HG02870 (cell line): ENCODE results near the gene PPP1R3G.
"Not testable (repeated sequence)": the region's sequence is repeated elsewhere in the genome, so short reads cannot be mapped to it uniquely, and the experiment has no call there.

ENCODE experiments used
- ATAC-seq: cut with Tn5 transposase; IDR thresholded peaks from one replicate; pipeline ENCODE4 v1.9.1; 2021; ENCODE audit warnings: mild to moderate bottlenecking, moderate library complexity; ENCODE audit not compliant: unreplicated experiment

Gene PPP1R3G

DNA sequence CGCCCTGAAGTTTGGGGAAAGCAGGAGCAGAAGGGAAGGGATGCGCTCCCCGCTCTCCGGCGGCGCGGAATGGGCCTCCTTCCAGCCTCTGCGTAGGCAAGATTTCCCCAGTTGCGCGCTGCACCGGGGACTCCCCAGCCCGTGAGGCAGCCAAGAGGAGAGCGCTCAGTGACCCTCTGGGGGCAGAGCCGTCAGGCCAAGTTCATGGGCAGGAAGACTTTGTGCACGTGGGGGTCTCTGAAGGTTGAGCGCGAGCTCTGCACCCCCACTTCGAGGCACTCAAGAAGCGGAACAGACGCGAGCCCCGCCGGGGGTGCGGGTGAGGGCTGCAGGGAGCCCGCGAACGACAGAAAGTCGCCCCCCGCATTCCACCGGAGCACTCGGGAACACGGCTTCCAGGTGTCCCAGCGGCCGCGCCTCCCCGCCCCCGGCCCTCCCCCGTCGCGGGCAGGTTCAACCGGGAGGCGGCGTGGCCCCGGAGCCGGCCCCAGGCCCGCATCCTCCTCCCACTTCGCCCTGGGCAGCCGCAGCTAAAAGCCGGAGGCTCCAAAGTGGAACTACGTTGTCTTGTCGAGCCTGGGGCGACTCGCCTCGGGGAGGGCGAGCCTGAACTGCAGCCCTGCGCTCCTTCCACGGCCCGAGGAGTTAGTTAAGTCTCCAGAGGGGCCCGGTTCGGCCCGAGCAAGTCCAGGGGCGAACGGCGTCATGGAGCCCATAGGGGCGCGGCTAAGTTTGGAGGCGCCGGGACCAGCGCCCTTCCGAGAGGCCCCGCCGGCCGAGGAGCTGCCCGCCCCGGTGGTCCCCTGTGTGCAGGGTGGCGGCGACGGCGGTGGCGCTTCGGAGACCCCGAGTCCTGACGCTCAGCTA is at the start of gene PPP1R3G:
Gene PPP1R3G, plus strand, starts transcription at position 561 of the 867 bp plus-strand sequence. Its CDS starts 145 bp downstream, at position 706.
- ATAC-seq, result peak; percentile 42

- no peak for ATAC-seq
Observed at GRCh38 chr6:5036269-5036668, 48.9 kb upstream of the PPP1R3G start.

DNA sequence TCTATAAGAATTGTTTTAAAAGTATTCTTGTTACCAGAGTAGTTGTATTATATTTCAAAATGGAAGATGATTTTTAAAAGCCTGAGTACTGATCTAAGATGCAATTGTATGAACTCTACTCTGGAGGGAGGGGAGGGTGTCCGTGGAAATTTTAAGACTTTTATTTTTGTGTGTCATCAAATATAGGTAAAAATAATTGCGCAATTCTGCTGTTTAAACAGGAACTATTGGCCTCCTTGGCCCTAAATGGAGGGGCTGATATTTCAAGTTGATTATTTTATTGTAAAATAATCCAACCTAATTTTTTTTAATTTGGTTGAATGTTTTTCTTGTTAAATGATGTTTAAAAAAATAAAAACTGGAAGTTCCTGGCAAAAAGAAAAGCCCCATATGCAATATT is 43.2 kb upstream of the PPP1R3G start:
- ATAC-seq, result no peak

DNA sequence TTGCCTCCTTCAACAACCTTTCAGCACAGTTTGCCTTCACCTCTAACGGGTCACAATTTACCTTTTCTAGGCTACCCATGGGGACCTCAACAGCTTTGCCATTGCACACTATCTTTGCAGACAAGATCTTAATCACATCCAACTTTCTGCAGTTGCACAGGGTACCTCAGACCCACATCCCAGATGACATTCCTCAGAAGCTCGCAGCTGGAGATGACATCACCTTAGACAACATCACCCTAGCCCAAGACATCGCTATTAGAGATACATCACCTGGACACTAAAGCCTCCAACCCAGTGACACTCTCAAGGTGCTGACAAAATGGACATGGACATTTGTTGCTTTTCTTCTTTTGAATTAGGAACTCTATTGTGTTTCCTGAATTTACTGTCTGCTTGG is 42.7 kb upstream of the PPP1R3G start:
- ATAC-seq, result no peak

DNA sequence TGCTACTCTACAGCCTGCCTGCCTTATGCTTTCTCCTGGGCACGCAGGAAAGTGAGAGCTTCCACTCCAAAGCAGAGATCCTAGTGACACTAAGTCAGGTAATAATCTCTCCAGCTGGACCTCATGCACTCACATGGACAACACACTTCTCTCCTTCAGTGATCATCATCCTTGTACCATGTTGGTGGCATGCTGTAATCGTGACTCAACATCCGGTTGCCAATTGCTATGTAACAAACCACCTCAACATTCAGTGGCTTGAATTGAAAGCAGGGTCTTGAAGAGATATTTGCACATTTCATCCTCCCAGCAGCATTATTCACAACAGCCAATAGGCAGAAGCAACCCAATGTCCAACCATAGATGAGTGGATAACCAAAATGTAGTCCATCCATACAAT is 40.3 kb upstream of the PPP1R3G start:
- ATAC-seq, result no peak

DNA sequence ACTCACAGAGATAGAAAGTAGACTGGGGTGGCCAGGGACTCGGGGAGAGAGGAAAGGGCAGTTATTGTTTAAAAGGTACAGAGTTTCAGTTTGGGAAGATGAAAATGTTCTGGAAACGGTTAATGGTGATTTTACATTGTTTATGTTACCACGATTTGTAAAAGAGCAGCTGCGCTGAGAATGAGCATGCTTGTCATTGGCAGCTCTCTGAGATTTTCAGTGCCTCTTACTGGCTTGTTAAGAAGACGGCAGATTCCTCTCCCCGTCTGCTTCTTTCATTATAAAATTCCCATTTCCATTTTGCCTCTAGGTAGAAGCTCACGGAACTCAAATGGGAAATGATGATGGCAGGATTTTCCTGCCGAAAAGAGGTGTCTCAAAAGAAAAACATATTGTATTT is 39.7 kb upstream of the PPP1R3G start:
- no peak for ATAC-seq

GRCh38 chr6:5046430-5046829 is 38.7 kb upstream of the PPP1R3G start:
- ATAC-seq, result no peak

DNA sequence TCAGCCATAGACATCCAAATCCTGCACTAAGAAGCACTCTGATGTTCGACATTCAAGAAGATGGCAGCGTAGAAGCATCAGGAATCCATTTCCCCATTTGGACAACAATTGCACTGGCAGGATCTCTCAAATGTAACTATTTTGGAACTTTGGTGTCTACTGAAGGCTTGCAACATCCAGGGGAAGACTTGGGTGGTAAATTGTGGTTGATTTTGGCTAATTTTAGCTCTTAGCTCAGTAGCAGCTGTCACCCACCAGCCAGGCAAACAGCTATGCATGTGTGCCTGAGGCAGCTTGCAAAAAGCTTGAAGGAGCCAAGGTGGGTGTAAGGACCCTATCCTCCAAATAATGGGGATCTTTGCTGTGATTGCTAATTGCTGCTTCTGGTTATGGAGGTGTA is 35.1 kb upstream of the PPP1R3G start:
- ATAC-seq, result no peak

DNA sequence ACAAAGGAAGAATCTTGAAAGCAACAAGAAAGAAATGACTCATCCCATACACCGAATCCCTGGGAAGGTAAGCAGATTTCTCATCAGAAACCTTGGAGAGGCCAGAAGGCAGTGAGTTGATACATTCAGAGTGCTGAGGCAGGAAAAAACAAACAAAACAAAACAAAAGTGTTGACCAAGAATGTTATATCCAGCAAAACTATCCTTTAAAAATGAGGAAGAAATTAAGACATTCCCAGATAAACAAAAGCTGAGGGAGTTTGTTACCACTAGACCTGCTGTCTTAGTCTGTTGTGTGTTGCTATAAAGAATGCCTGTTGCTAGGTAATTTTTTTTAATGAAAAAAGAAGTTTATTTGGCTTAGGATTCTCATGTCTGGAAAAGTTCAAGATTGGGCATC is 33.7 kb upstream of the PPP1R3G start:
- ATAC-seq, result no peak

GRCh38 chr6:5053038-5053437 is 32.1 kb upstream of the PPP1R3G start:
- ATAC-seq, result no peak

DNA sequence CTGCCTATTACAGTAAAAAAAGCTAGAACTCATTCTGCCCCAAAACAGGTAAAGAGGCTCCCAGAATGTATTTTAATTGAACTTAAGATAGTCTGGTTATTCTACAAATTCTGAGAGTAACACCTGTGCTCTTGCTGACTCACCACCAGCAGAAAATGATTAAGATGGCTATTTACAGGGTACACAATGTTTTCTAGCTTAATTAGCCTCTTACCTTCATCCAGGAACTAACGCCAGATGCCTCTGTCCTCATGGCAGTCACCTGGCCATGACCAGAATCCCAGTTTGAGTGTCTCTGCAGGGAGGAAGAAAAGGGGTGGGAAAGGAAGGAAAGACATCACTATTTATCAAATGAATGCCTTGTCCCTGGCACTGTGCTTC is 31.3 kb upstream of the PPP1R3G start:
- no peak for ATAC-seq

DNA sequence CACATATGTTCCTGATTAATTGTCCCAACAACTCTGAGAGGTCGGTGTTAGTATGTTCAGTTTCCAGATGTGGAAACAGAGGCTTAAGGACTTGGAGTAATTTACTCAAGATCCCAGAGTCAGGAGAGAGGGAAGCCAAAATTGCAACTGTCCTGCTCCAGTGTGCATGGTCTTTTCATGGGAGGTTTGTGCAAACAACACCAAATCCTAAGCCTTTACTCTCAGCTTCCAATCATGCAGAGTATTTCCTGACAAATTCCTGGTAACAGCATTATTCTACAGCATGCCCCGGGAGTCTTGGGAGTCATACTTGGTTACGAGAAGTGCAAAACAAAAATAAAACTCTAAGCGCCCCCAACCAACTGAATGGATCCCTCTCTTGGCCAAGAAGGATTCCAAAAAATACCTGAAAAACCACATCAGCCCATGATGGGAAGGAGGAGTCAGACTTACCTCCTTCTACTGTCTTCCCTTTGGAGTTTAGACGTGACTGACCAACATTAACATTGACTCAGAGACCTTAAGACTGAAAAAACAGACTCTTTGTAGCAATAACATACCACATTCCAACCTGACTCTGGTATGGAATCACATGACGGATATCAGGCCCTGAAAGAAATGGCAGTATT is 30.8 kb upstream of the PPP1R3G start:
- ATAC-seq, result no peak

DNA sequence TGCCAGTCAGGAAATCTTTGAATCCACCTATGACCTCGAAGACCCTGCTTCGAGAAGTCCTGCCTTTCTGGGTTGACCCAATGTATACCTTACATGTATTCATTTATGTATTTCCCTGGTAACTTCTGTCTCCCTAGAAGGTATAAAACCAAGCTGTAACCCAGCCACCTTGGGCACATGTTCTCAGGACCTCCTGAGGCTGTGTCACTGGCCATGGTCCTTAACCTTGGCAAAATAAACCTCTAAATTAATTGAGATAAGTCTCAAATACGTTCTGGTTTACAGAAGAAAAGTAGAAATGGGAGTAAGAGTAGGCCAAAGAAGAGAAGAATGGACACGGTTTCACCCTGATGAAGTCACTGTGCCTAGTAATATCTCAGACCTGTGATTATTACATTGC is 30.0 kb upstream of the PPP1R3G start:
- no peak for ATAC-seq

- ATAC-seq, result no peak
Observed at GRCh38 chr6:5058254-5058653, 26.9 kb upstream of the PPP1R3G start.

DNA sequence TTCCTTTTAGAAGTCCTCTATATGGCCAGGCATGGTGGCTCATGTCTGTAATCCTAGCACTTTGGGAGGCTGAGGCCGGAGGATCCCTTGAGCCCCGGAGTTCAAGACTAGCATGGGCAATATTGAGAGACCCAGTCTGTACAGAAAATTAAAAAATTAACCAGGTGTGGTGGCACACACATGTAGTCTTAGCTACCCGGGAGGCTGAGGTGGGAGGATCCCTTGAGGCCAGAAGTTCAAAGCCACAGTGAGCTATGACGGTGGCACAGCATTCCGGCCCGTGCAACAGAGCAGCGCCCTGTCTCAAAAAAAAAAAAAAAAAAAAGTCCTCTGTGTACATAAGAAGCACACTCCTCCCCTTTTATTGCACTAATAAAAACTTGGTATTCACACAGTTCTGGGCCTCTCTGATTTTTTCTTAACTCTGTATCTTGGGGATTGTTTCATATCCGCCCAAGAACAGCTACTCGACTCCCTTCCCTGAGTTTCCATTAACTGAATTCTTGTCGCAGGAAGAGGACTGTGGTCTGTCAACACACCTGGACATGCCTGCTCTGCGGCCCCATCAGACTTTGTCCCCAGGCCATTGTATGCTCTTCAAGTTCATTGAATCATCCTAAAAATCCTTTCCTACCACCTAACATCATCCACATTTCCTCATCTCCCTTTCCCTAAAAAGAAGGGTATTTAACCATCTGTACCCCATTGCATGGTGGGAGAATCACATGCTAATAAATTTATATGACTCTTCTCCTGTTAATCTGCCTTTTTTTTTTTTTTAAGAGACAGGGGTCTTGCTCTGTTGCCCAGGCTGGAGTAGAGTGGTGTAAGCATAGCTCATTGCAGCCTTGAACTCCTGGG is 25.9 kb upstream of the PPP1R3G start:
- no peak for ATAC-seq

DNA sequence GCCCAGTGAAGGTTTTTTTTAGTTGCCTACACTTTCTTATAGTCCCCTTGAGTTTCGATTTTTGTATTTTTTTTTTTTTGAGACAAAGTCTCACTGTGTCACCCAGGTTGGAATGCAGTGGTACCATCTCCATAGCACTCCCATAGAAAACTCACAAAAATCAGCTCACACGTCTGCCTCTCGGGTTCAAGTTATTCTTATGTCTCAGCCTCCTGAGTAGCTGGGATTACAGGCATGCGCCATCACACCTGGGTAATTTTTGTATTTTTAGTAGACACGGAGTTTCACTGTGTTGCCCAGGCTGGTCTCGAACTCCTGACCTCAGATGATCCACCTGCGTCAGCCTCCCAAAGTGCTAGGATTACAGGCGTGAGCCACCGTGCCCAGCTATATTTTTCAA is 24.7 kb upstream of the PPP1R3G start:
- ATAC-seq, result not testable (repeated sequence)

GRCh38 chr6:5061152-5061551 is 24.0 kb upstream of the PPP1R3G start:
- no peak for ATAC-seq

GRCh38 chr6:5063617-5064016 is 21.5 kb upstream of the PPP1R3G start:
- no peak for ATAC-seq

- no peak for ATAC-seq
Observed at GRCh38 chr6:5066456-5067093, 18.6 kb upstream of the PPP1R3G start.

DNA sequence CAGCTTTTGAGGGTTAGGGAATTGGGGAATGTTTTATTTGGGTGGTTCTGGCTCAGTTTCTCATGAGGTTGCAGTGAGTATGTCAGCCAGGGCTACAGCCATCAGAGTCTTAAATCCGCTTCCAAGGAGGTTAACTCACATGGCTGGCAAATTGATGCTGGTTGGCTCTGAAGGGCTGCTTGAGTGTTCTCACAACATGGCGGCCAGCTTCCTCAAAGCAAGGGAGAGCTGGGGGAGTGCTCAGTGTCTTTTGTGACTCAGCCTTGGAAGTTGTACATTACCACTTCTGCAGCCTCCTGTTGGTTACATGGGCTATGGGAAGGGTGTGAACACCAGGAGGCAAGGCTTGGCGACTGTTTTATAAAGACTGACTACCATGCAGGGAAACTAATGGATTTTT is 17.8 kb upstream of the PPP1R3G start:
- ATAC-seq, result no peak

- ATAC-seq, result no peak
Observed at GRCh38 chr6:5068153-5068751, 16.9 kb upstream of the PPP1R3G start.
